Endothelial cell of umbilical vein (primary cell): ENCODE results near the gene AGR2.

Experiments used
- CTCF ChIP-seq, 2 donors: IDR thresholded peaks; 1 replicate in 1 of 2; 2 replicates in 1 of 2; pipeline ENCODE4 v1.5.1; 2011; ENCODE audit warnings: low read length in 2 of 2, mild to moderate bottlenecking in 2 of 2, moderate library complexity in 2 of 2, control low read depth in 1 of 2, inconsistent platforms in 1 of 2, low read depth in 1 of 2; ENCODE audit not compliant: insufficient read depth in 1 of 2; ENCODE audit errors: extremely low read depth in 1 of 2
- JUN ChIP-seq: IDR thresholded peaks from 2 replicates; pipeline ENCODE4 v1.6.1; 2011; ENCODE audit warnings: borderline replicate concordance, low read depth; ENCODE audit not compliant: insufficient read length, insufficient read depth

GRCh38 chr7:16758631-16759611, 45.9 kb downstream of the AGR2 start:
- TF ChIP-seq JUN (no peak), CTCF (IDR thresholded peaks at IDR 0.05; ENCODE audit: extremely low read depth in 1 of 2, insufficient read depth in 1 of 2, low read depth in 1 of 2, low read length in 2 of 2) (no peak)
